Activated CD8-positive, alpha-beta memory T cell treated with anti-CD3 and anti-CD28 coated beads for 24 hours (primary cell): ENCODE results near the gene MYCBP.
A peak's percentile ranks its signal among the peaks of the same experiment; 100 is the strongest.

Experiments
- DNase-seq: peaks from one replicate; pipeline ENCODE4 v3.0.0-alpha.2; 2020

MYCBP gene

DNA sequence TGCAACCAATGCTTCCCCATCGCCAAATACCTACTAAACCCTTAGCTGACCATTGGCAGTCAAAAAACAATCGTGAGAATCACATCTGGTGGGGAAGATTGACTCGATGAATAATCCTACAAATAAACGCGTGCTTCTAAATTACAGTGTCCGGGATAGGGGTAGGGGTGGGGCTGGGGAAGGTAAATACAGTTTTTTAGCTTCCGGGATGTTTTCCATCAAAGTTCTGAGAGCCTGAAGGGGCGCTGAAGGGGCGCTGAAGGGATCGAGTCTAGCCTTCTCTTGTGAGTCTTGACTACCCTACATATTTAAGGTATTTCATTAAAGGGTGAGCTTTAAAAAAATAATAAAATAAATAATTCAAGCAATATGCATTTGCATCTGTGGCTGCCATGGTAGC, 54.1 kb downstream of the MYCBP start:
- DNase-seq, result no peak

DNA sequence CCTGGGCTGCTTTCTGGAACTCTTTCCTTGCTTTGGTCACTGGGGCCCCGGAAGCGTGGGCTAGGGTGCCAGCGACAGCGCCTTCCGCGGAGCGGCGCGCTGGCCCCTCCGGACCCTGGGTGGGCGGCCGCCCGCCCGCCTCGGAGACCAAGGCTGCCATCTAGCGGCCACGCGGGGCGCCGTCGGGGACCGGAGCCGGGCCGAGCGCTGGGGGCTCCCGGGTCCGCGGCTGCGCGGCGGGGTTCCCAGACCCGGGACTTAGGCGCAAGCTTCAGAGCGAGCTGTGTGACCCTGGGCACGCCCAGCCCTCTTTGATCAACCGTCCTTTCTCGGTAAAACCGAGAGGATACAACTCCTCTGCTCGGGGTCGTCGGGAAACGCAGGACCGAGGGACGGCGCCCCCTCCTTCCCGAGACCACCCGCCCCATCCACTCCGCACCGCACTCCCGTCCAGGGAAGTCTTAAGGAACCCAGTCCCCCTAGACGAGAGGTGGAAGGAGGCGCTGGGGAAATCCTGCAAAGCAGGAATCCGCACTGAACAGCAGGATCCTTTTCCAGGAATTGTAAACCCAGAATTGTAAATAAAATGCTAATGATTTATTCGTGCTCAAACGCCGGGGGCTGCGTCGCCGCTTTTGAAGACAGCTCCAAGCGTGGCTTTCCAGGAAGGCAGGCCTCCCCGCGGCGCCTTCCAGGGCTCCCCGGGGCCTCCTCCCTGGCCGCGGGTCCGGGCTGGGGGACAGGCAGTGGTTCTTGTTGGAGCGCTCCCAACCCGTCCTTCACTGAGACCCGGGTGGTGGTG, 54.8 kb downstream of the MYCBP start:
- DNase-seq, result peak; percentile 85

DNA sequence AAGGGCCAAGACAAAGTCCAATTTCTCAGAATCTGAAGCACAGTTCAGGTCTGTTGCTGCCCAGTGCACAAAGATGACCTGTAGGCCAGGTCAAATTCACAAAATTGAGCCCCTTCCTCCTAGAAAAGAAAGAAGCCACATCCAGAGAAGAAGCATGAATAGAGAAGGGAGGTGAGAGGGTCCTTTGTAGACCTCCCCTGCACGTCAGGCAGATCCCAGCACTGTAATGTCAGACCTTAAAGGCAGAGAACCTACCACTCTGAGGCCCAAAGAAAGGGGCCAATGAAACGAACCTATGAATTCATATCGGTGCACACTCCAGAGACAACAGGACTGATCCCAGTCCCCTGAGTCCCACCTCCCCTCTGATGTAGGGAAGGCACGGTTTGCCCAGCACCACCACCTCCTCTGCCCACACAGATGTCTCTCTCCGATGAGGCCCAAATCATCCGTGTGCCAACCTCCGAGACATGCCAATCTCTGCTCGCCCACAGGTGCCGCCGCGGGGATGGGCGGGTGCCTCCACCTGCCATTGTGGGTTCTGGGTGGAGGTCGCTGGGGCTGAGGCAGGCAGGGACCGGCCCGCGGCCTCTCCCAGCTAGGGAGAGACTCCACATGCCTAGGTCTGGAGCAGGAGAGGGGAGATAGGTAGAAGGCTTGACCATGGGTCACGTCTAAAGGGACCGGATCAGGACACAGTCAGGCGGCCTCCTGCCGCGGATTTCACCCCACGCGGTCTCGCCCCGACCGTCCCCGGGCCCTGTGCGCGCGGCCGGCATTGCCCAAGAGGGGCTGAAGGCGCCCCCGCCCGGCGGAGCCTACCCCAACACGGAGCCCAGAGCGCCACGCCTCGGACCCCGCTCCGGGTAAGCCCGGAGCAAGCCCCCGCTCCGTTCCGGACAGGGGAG, 55.6 kb downstream of the MYCBP start:
- no peak for DNase-seq

DNA sequence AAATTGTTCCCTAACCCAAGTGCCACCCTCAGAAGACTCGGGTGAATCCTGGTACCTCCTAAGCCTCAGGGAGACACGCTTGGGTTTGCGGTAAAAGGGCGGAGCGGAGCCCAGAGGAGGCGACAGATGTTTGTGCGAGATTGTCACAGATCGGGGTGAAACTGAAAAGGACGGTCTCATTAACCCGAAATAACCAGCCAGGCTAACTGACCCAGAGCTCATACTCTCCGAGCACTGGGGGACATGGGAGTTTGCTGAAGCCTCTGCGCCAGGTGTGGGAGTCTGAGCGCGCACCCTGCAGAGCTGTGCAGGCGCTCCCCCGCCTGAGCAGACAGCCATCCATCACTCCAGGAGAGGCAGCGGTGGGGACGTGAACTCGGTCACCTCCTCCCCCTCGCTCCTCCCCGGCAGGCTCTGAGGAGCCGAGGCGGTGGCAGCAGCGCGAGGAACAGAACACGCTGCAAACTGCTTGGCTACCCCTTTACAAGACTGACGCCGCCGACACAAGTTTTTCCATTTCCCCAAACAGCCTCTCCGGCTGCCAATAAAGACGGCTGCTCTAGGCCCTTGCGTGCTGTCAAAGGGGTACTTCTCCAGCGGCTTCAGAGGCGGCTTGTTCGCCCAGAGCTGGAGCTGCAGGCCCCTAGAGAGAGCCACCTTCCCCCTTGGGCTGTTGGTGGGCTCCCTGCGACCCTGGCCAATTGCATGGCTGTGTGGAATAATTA, 57.1 kb downstream of the MYCBP start:
- no peak for DNase-seq

GRCh38 chr1:38814984-38815464, 58.1 kb downstream of the MYCBP start:
- no peak for DNase-seq

- DNase-seq, result no peak
Observed at GRCh38 chr1:38814444-38814983, 58.6 kb downstream of the MYCBP start.

GRCh38 chr1:38812981-38813380, 60.2 kb downstream of the MYCBP start:
- DNase-seq, result no peak
